H1 (cell line): ENCODE results near the gene C14orf132. TPM values are rescaled to one million over a fixed set of nuclear protein-coding genes. Genes with fewer than 3 reads are reported as not detected.

Experiments
- CTCF ChIA-PET: fragments of 300-600 bp; sonication (Branson Sonifier 250); formaldehyde crosslinking; loops from one replicate; lab custom pipeline; 2021; ENCODE audit not compliant: partially characterized antibody; lab: Charles Lee
- POLR2A ChIA-PET: fragments of 300-600 bp; sonication (Branson Sonifier 250); formaldehyde crosslinking; loops from one replicate; lab custom pipeline; 2021; ENCODE audit warnings: inconsistent platforms; ENCODE audit not compliant: partially characterized antibody; lab: Charles Lee
- DNase-seq, 2 experiments: peaks; one replicate each; pipeline versions ENCODE4 v3.0.0 to v3.0.0-alpha.2; 2010 to 2022; ENCODE audit warnings: low spot score in 2 of 2, low read depth in 1 of 2, mixed read lengths in 1 of 2
- FAIRE-seq: peaks from 2 replicates; lab custom pipeline; 2011; peaks lifted over from hg19 to GRCh38; lab: Jason Lieb, UNC
- H2AFZ ChIP-seq: 2 replicates; pipeline ENCODE4 v1.8.1; 2012; ENCODE audit warnings: low read length, inconsistent platforms
- H2AK5ac ChIP-seq: 2 replicates; pipeline ENCODE4 v1.6.1; 2013; ENCODE audit warnings: low read depth, low read length
- H2BK120ac ChIP-seq: replicated peaks from 2 replicates; pipeline ENCODE3; 2013; ENCODE audit warnings: low read depth, low read length, inconsistent platforms
- H2BK12ac ChIP-seq: 2 replicates; pipeline ENCODE4 v1.6.1; 2013; ENCODE audit warnings: low read depth, low read length
- H2BK15ac ChIP-seq: 2 replicates; pipeline ENCODE4 v1.6.1; 2013; ENCODE audit warnings: low read length
- H2BK20ac ChIP-seq: 2 replicates; pipeline ENCODE4 v1.6.1; 2013; ENCODE audit warnings: low read length
- H2BK5ac ChIP-seq: 2 replicates; pipeline ENCODE4 v1.6.1; 2013; ENCODE audit warnings: low read depth, low read length
- H3K14ac ChIP-seq: 2 replicates; pipeline ENCODE4 v1.6.1; 2013; ENCODE audit warnings: inconsistent platforms; ENCODE audit not compliant: insufficient read length
- H3K18ac ChIP-seq: 2 replicates; pipeline ENCODE4 v1.6.1; 2013; ENCODE audit warnings: low read length; ENCODE audit errors: extremely low read depth
- H3K23ac ChIP-seq: 2 replicates; pipeline ENCODE4 v1.6.1; 2013; ENCODE audit warnings: inconsistent platforms; ENCODE audit not compliant: insufficient read length
- H3K23me2 ChIP-seq: 2 replicates; pipeline ENCODE4 v1.6.1; 2013; ENCODE audit warnings: low read depth, low read length
- H3K27ac ChIP-seq: 2 replicates; pipeline ENCODE4 v1.6.1; 2011; ENCODE audit warnings: low read depth, low read length, inconsistent platforms
- H3K27me3 ChIP-seq, 4 experiments: replicated peaks in 1 of 4; 1 replicate in 1 of 4; 2 replicates in 3 of 4; pipeline versions ENCODE4 v1.6.1 to v1.8.1; 2011 to 2013; ENCODE audit warnings: low read length in 3 of 4, mild to moderate bottlenecking in 3 of 4, inconsistent platforms in 2 of 4, mixed read lengths in 2 of 4, moderate library complexity in 1 of 4; ENCODE audit not compliant: control insufficient read depth in 3 of 4, insufficient read depth in 3 of 4; ENCODE audit errors: extremely low read depth in 1 of 4
- H3K36me3 ChIP-seq, 4 experiments: 2 replicates each; pipeline versions ENCODE4 v1.6.1 to v1.8.1; 2011 to 2013; ENCODE audit warnings: mild to moderate bottlenecking in 4 of 4, low read length in 3 of 4, moderate library complexity in 2 of 4, control low read depth in 1 of 4, inconsistent platforms in 1 of 4; ENCODE audit not compliant: insufficient read depth in 4 of 4, control insufficient read depth in 2 of 4
- H3K4ac ChIP-seq: replicated peaks from 2 replicates; pipeline ENCODE3; 2013; ENCODE audit warnings: low read length, low read depth, mixed read lengths, inconsistent platforms; ENCODE audit not compliant: insufficient read length
- H3K4me1 ChIP-seq, 4 experiments: replicated peaks in 1 of 4; 1 replicate in 1 of 4; 2 replicates in 3 of 4; pipeline versions ENCODE4 v1.6.1 to v1.8.1; 2011 to 2013; ENCODE audit warnings: low read length in 3 of 4, inconsistent platforms in 2 of 4, mixed read lengths in 1 of 4; ENCODE audit not compliant: insufficient read depth in 4 of 4, control insufficient read depth in 3 of 4
- H3K4me2 ChIP-seq, 2 experiments: 2 replicates each; pipeline versions ENCODE4 v1.6.1 to v1.8.1; 2011 to 2013; ENCODE audit warnings: low read depth in 2 of 2, low read length in 2 of 2, control low read depth in 1 of 2, inconsistent platforms in 1 of 2, mild to moderate bottlenecking in 1 of 2; ENCODE audit not compliant: insufficient read depth in 1 of 2
- H3K4me3 ChIP-seq, 4 experiments: fragments of 200-600, 300-600 bp in 1 of 4; sonication (generic), shearing (Covaris generic), sonication (Bioruptor Twin) in 1 of 4; 2 replicates each; pipeline versions ENCODE4 v1.5.1 to v1.8.1; 2011 to 2016; ENCODE audit warnings: low read length in 4 of 4, low read depth in 3 of 4, control low read depth in 2 of 4, inconsistent platforms in 2 of 4, mild to moderate bottlenecking in 2 of 4, mixed read lengths in 1 of 4, moderate library complexity in 1 of 4; ENCODE audit not compliant: insufficient read depth in 2 of 4; ENCODE audit errors: extremely low read depth in 1 of 4
- H3K56ac ChIP-seq: replicated peaks from 2 replicates; pipeline ENCODE3; 2013; ENCODE audit warnings: low read depth, mild to moderate bottlenecking, mixed read lengths, low read length, inconsistent platforms; ENCODE audit not compliant: insufficient read length
- H3K79me1 ChIP-seq: 2 replicates; pipeline ENCODE4 v1.6.1; 2013; ENCODE audit warnings: low read depth, low read length, control low read depth
- H3K79me2 ChIP-seq, 2 experiments: 2 replicates each; pipeline versions ENCODE4 v1.6.1 to v1.8.1; 2012 to 2013; ENCODE audit warnings: low read length in 2 of 2, mild to moderate bottlenecking in 2 of 2, inconsistent platforms in 1 of 2; ENCODE audit not compliant: insufficient read depth in 2 of 2, control insufficient read depth in 1 of 2
- H3K9ac ChIP-seq, 4 experiments: replicated peaks in 1 of 4; 1 replicate in 1 of 4; 2 replicates in 3 of 4; pipeline versions ENCODE4 v1.6.1 to v1.8.1; 2011 to 2013; ENCODE audit warnings: low read depth in 3 of 4, low read length in 3 of 4, control low read depth in 2 of 4, mild to moderate bottlenecking in 2 of 4, moderate library complexity in 2 of 4, inconsistent platforms in 1 of 4; ENCODE audit errors: extremely low read depth in 1 of 4
- H3K9me3 ChIP-seq, 2 experiments: 2 replicates each; pipeline versions ENCODE4 v1.6.1 to v1.8.1; 2012 to 2013; ENCODE audit warnings: mild to moderate bottlenecking in 2 of 2, moderate library complexity in 2 of 2, control low read depth in 1 of 2, inconsistent platforms in 1 of 2, low read depth in 1 of 2, low read length in 1 of 2, mixed read lengths in 1 of 2; ENCODE audit not compliant: insufficient read depth in 2 of 2
- H4K20me1 ChIP-seq, 2 experiments: replicated peaks in 1 of 2; 2 replicates each; pipeline versions ENCODE3 to v1.8.1; 2011 to 2013; ENCODE audit warnings: inconsistent platforms in 2 of 2, low read length in 2 of 2, mild to moderate bottlenecking in 1 of 2; ENCODE audit not compliant: insufficient read depth in 2 of 2, control insufficient read depth in 1 of 2
- H4K5ac ChIP-seq: 2 replicates; pipeline ENCODE4 v1.6.1; 2013; ENCODE audit warnings: low read length, low read depth, mixed read lengths, inconsistent platforms; ENCODE audit not compliant: insufficient read length
- H4K8ac ChIP-seq: 2 replicates; pipeline ENCODE4 v1.8.0; 2013; ENCODE audit warnings: mild to moderate bottlenecking, moderate library complexity, low read length, inconsistent platforms; ENCODE audit not compliant: insufficient read depth; ENCODE audit errors: extremely low read depth
- H4K91ac ChIP-seq: replicated peaks from 2 replicates; pipeline ENCODE3; 2013; ENCODE audit warnings: low read length, mixed read lengths, inconsistent platforms; ENCODE audit not compliant: insufficient read length
- KDM1A ChIP-seq: fragments of 200-600, 300-600 bp; sonication (generic); IDR thresholded peaks from 2 replicates; pipeline ENCODE4 v1.7.1; 2016; ENCODE audit warnings: mild to moderate bottlenecking, low read length, borderline replicate concordance
- SP2 ChIP-seq: IDR thresholded peaks from 2 replicates; pipeline ENCODE4 v1.6.1; 2012; ENCODE audit warnings: mild to moderate bottlenecking, low read length, inconsistent platforms
- polyA plus RNA-seq, 7 experiments: library from polyadenylated mRNA; depleted of rRNA in 3 of 7; stranded (reverse) in 5 of 7; unstranded in 2 of 7; fragments of >200 nt in 5 of 7; fragments of 200-250 nt in 2 of 7; gene quantifications; 1 replicate in 5 of 7; 2 replicates in 1 of 7; 4 replicates in 1 of 7; pipeline versions ENCODE4 v1.2.1 to v1.2.3, GENCODE V29; 2011 to 2013; ENCODE audit warnings: missing spikeins in 2 of 7, mixed read lengths in 2 of 7
- total RNA-seq: library from RNA; stranded (reverse); fragmentation: NEBNext Ultra II Directional; extraction: Animal tissue kit (Norgen Biotek cat#: 25700); gene quantifications from 2 replicates; pipeline ENCODE4 v1.2.1, GENCODE V29; 2021

C14orf132 gene
- total and polyA plus RNA-seq, 2 of the 8 experiments (the other 6 are each of a cell fraction or from before 2014, with no cell fraction given) = 11.7 to 32.5 TPM

DNA sequence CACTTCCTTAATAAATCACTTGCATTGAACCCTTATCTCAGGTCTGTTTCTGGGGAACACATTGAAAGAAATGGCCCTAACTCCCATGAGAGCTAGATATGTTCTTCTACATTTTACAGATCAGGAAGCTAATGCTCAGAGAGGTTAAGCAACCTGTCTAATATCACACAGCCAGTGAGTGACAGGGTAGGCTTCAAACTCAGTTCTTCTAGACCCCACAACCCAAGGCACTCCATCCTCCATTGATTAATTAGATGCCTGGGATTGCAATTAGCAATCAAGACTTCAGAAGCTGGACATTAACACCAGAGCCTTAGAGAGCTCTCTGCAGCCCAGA lies 59.8 kb downstream of the C14orf132 start:
- H3K79me1 ChIP-seq = no peaks in the 10 kb centered on the region
- no peak overlapping the region for H3K4me2 ChIP-seq
- no peaks in the 10 kb centered on the region for H3K27me3 ChIP-seq
- ChIA-PET CTCF (interaction anchor here (0.6 to 13.0 kb wide), 81 partner anchors 9 to 661 kb away, joined by 3 to 268 read pairs (median 4); no protein-coding TSS in a partner anchor), POLR2A (interaction anchor here (0.7 to 1.1 kb wide), 3 partner anchors 13 to 195 kb away, joined by 3 read pairs; no protein-coding TSS in a partner anchor)
- no peak overlapping the region for H4K8ac ChIP-seq
- H3K9ac ChIP-seq = no peak overlapping the region
- DNase-seq (no peak), FAIRE-seq (no peak)
- H3K14ac ChIP-seq = no peak overlapping the region
- H3K4ac ChIP-seq = no peak overlapping the region
- no peak overlapping the region for H2AK5ac ChIP-seq
- H2BK20ac ChIP-seq = no peak overlapping the region
- H2BK12ac ChIP-seq = no peak overlapping the region
- no peak overlapping the region for H4K91ac ChIP-seq
- no peaks in the 10 kb centered on the region for H3K9me3 ChIP-seq
- TF ChIP-seq SP2 = no peak
- peak; percentile 74; the same call in 1 of the 2 replicates for TF ChIP-seq KDM1A
- H3K27ac ChIP-seq = no peak overlapping the region
- no peak overlapping the region for H2BK5ac ChIP-seq
- no peak overlapping the region for H2AFZ ChIP-seq
- H3K18ac ChIP-seq = no peak overlapping the region
- peaks cover 0 to 1% of the 10 kb centered on the region in 2 experiments for H4K20me1 ChIP-seq
- no peaks in the 10 kb centered on the region; the same call in 1 of the 2 replicates for H3K23me2 ChIP-seq
- H4K5ac ChIP-seq = no peak overlapping the region
- H3K79me2 ChIP-seq = no peaks in the 10 kb centered on the region
- H2BK120ac ChIP-seq = no peak overlapping the region
- H3K4me3 ChIP-seq = no peak overlapping the region
- peaks cover 6 to 11% (median 7%) of the 10 kb centered on the region in 4 experiments for H3K4me1 ChIP-seq
- H3K56ac ChIP-seq = no peak overlapping the region
- H3K36me3 ChIP-seq = no peaks in the 10 kb centered on the region
- H3K23ac ChIP-seq = no peak overlapping the region
- no peak overlapping the region for H2BK15ac ChIP-seq
